ENCODE results near the gene OOSP3. TPM values are rescaled to one million over a fixed set of nuclear protein-coding genes. Genes with fewer than 3 reads are reported as not detected.

OOSP3 gene
- total RNA-seq, 2 donors from 2014 or later, result not detected

- no peak for ATAC-seq
- no peak overlapping the region for H3K4me3 Mint-ChIP-seq
These were observed 60.9 kb downstream of the OOSP3 start for GRCh38 chr11:59939482-59939881.

GRCh38 chr11:59941091-59941490 lies 62.5 kb downstream of the OOSP3 start:
- no peaks in the 10 kb centered on the region for H3K36me3 Mint-ChIP-seq
- no peak for ATAC-seq
- peaks cover 6 to 12% of the 10 kb centered on the region in 2 donors for H3K27me3 Mint-ChIP-seq
- H3K27ac Mint-ChIP-seq, result no peak overlapping the region
- H3K4me1 Mint-ChIP-seq (ENCODE audit: low read depth in 2 of 2), result no peaks in the 10 kb centered on the region
- no peak overlapping the region for H3K4me3 Mint-ChIP-seq
- DNase-seq (ENCODE audit: low spot score), result no peak
- no peaks in the 10 kb centered on the region for H3K9me3 Mint-ChIP-seq

More at GRCh38 chr11:59939482-59939881, 60.9 kb downstream of the OOSP3 start:
- H3K4me1 Mint-ChIP-seq (ENCODE audit: low read depth in 2 of 2), result no peaks in the 10 kb centered on the region
- H3K9me3 Mint-ChIP-seq, result no peaks in the 10 kb centered on the region
- peaks cover 2 to 12% of the 10 kb centered on the region in 2 donors for H3K27me3 Mint-ChIP-seq
- no peaks in the 10 kb centered on the region for H3K36me3 Mint-ChIP-seq
- DNase-seq (ENCODE audit: low spot score), result no peak
- H3K27ac Mint-ChIP-seq, result no peak overlapping the region

GRCh38 chr11:59943997-59944714 lies 65.6 kb downstream of the OOSP3 start:
- Mint-ChIP-seq H3K27ac (no peak overlapping the region), H3K27me3 (peaks cover 8 to 20% of the 10 kb centered on the region in 2 donors), H3K36me3 (no peaks in the 10 kb centered on the region), H3K4me1 (ENCODE audit: low read depth in 2 of 2) (no peaks in the 10 kb centered on the region), H3K4me3 (no peak overlapping the region), H3K9me3 (no peaks in the 10 kb centered on the region)
- ATAC-seq (no peak), DNase-seq (ENCODE audit: low spot score) (no peak)

GRCh38 chr11:59944720-59945119 lies 66.1 kb downstream of the OOSP3 start:
- DNase-seq (ENCODE audit: low spot score), result no peak

More at GRCh38 chr11:59944720-59945119, 66.1 kb downstream of the OOSP3 start:
- Mint-ChIP-seq H3K27me3 (peaks cover 8 to 21% of the 10 kb centered on the region in 2 donors), H3K27ac (no peak overlapping the region), H3K36me3 (no peaks in the 10 kb centered on the region), H3K4me3 (no peak overlapping the region), H3K4me1 (ENCODE audit: low read depth in 2 of 2) (no peaks in the 10 kb centered on the region), H3K9me3 (no peaks in the 10 kb centered on the region)
- no peak for ATAC-seq

Other genes with a start within 250 kb of the OOSP3 start
- gene PATL1, start 209.7 kb upstream of the OOSP3 start, total RNA-seq, result 10 to 100 TPM; 50.5 to 62.9 TPM
- not detected for gene OR10V1, start 164.9 kb upstream of the OOSP3 start, total RNA-seq
- 10 to 100 TPM; 26.8 to 28.5 TPM for gene STX3, start 123.4 kb upstream of the OOSP3 start, total RNA-seq
- gene MRPL16, start 68.0 kb upstream of the OOSP3 start, total RNA-seq, result 10 to 100 TPM; 58.7 to 75.5 TPM
- gene CBLIF, start 33.3 kb upstream of the OOSP3 start, total RNA-seq, result not detected
- not detected for gene TCN1, start 12.3 kb upstream of the OOSP3 start, total RNA-seq
- not detected for gene OOSP1, start 59.6 kb downstream of the OOSP3 start, total RNA-seq
- gene OOSP4A, start 85.3 kb downstream of the OOSP3 start, total RNA-seq, result not detected
- not detected for gene OOSP4B, start 138.4 kb downstream of the OOSP3 start, total RNA-seq
- gene OOSP2, start 161.6 kb downstream of the OOSP3 start, total RNA-seq, result not detected
- gene MS4A3, start 177.9 kb downstream of the OOSP3 start, total RNA-seq, result under 1 TPM in 1 of 2 donors, not detected in 1; 0.50 TPM
- gene MS4A2, start 209.9 kb downstream of the OOSP3 start, total RNA-seq, result 1 to 10 TPM in 1 of 2 donors, not detected in 1; 1.6 TPM

All from natural killer cell treated with Interleukin-12 subunit alpha and Interleukin-12 subunit beta and Interleukin-15 and Interleukin-18, amount 100 ng/mL, for 72 hours (primary cell).